MM.1S (cell line): ENCODE data around the gene ARHGAP45.
A peak's percentile ranks its signal among the peaks of the same experiment; 100 is the strongest.

Source experiments
- DNase-seq: peaks from one replicate; pipeline ENCODE4 v3.0.0-alpha.2; 2015
- H2AFZ ChIP-seq: fragments of 300-600 bp; sonication (generic); 2 replicates; pipeline ENCODE4 v1.6.0; 2016; ENCODE audit warnings: antibody characterized with exemption, low read length
- H3F3A ChIP-seq: fragments of 300-600 bp; sonication (generic); 2 replicates; pipeline ENCODE4 v1.6.1; 2016; ENCODE audit warnings: mild to moderate bottlenecking, antibody characterized with exemption, low read length, moderate library complexity, mixed read lengths; ENCODE audit not compliant: insufficient read depth
- H3K27ac ChIP-seq: fragments of 300-600 bp; sonication (generic); 2 replicates; pipeline ENCODE4 v1.5.1; 2016; ENCODE audit warnings: mild to moderate bottlenecking, low read length
- H3K27me3 ChIP-seq: fragments of 300-600 bp; sonication (generic); replicated peaks from 2 replicates; pipeline ENCODE4 v1.6.0; 2016; ENCODE audit warnings: low read length; ENCODE audit not compliant: insufficient read depth
- H3K36me3 ChIP-seq: fragments of 300-600 bp; sonication (generic); replicated peaks from 2 replicates; pipeline ENCODE4 v1.6.1; 2016; ENCODE audit warnings: mild to moderate bottlenecking, low read length, mixed read lengths; ENCODE audit not compliant: insufficient read depth
- H3K4me1 ChIP-seq: fragments of 300-600 bp; sonication (generic); 2 replicates; pipeline ENCODE4 v1.6.1; 2016; ENCODE audit warnings: low read length, mixed read lengths
- H3K4me2 ChIP-seq: fragments of 300-600 bp; sonication (generic); 2 replicates; pipeline ENCODE4 v1.6.0; 2016; ENCODE audit warnings: low read depth, low read length
- H3K4me3 ChIP-seq: fragments of 300-600 bp; sonication (generic); 2 replicates; pipeline ENCODE4 v1.5.1; 2016; ENCODE audit warnings: low read length, mixed read lengths
- H3K79me2 ChIP-seq: fragments of 300-600 bp; sonication (generic); 2 replicates; pipeline ENCODE4 v1.6.1; 2016; ENCODE audit warnings: mixed run types, low read length, mixed read lengths
- H3K9ac ChIP-seq: fragments of 300-600 bp; sonication (generic); 2 replicates; pipeline ENCODE4 v1.6.1; 2016; ENCODE audit warnings: low read length, mixed read lengths
- H3K9me2 ChIP-seq: fragments of 300-600 bp; sonication (generic); replicated peaks from 2 replicates; pipeline ENCODE4 v1.6.1; 2016; ENCODE audit warnings: mild to moderate bottlenecking, low read length, mixed read lengths; ENCODE audit not compliant: insufficient read depth
- H3K9me3 ChIP-seq: fragments of 300-600 bp; sonication (generic); replicated peaks from 2 replicates; pipeline ENCODE4 v1.6.1; 2016; ENCODE audit warnings: mild to moderate bottlenecking, low read length, mixed read lengths; ENCODE audit not compliant: insufficient read depth
- H4K20me1 ChIP-seq: fragments of 300-600 bp; sonication (generic); 2 replicates; pipeline ENCODE4 v1.6.1; 2016; ENCODE audit warnings: mild to moderate bottlenecking, low read length, moderate library complexity, mixed read lengths; ENCODE audit not compliant: insufficient read depth
- CTCF ChIP-seq: fragments of 300-600 bp; sonication (generic); IDR thresholded peaks from 2 replicates; pipeline ENCODE4 v1.5.1; 2016; ENCODE audit warnings: antibody characterized with exemption, low read length, mixed read lengths
- EZH2 ChIP-seq: fragments of 300-600 bp; sonication (generic); optimal IDR thresholded peaks from 2 replicates; pipeline ENCODE3; 2017; ENCODE audit warnings: low read depth, mild to moderate bottlenecking, antibody characterized with exemption, low read length, mixed read lengths
- EZH2phosphoT487 ChIP-seq: fragments of 300-600 bp; sonication (generic); IDR thresholded peaks from 2 replicates; pipeline ENCODE4 v1.6.1; 2018; ENCODE audit warnings: antibody characterized with exemption, low read length

The ARHGAP45 gene

GRCh38 chr19:1101337-1101698 is 34.4 kb downstream of the ARHGAP45 start:
- peaks cover 3% of the 10 kb centered on the region; the same call in 1 of the 2 replicates for H3K4me1 ChIP-seq
- no peak overlapping the region for H2AFZ ChIP-seq
- H3K79me2 ChIP-seq: peaks cover 16% of the 10 kb centered on the region
- H4K20me1 ChIP-seq: no peaks in the 10 kb centered on the region
- H3K27me3 ChIP-seq: no peaks in the 10 kb centered on the region
- no peak for TF ChIP-seq EZH2
- TF ChIP-seq EZH2phosphoT487: no peak
- TF ChIP-seq CTCF: no peak
- no peak overlapping the region for H3K27ac ChIP-seq
- H3K9me2 ChIP-seq: no peaks in the 10 kb centered on the region
- no peak for DNase-seq
- H3F3A ChIP-seq: peaks cover 4% of the 10 kb centered on the region; the same call in 1 of the 2 replicates
- H3K36me3 ChIP-seq: no peaks in the 10 kb centered on the region
- H3K4me2 ChIP-seq: no peak overlapping the region
- H3K9me3 ChIP-seq: no peaks in the 10 kb centered on the region
- H3K4me3 ChIP-seq: no peak overlapping the region
- H3K9ac ChIP-seq: no peak overlapping the region

- no peak for DNase-seq
- TF ChIP-seq EZH2phosphoT487 (no peak), CTCF (no peak), EZH2 (no peak)
- no peak overlapping the region for H3K4me3 ChIP-seq
Observed at GRCh38 chr19:1102407-1103131, 35.6 kb downstream of the ARHGAP45 start.

DNA sequence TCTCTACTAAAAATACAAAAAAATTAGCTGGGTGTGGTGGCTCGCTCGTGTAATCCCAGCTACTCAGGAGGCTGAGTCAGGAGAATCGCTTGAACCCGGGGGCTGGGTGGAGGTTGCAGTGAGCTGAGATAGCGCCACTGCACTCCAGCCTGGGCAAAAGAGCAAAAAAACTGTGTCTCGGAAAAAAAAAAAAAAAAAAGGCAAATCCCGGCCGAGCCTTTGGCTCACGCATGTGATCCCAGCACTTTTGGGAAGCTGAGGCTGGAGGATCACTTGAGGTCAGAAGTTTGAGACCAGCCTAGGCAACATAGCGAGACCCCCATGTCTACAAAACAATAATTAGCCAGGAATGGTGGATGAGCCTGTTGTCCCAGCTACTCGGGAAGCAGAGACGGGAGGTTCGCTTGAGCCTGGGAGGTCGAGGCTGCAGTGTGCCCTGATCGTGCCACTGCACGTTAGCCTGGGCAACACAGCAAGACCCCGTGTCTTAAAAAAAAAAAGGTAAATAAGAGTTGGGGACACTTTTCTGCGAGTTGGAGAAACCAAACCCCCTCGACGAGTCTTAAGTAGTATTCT is 36.3 kb downstream of the ARHGAP45 start:
- Histone ChIP-seq H4K20me1 (no peaks in the 10 kb centered on the region), H3K4me3 (peak overlapping the region; percentile 32), H3K27ac (no peak overlapping the region), H3K9me3 (no peaks in the 10 kb centered on the region), H3K36me3 (no peaks in the 10 kb centered on the region), H3K27me3 (no peaks in the 10 kb centered on the region), H3F3A (peaks cover 7% of the 10 kb centered on the region; the same call in 1 of the 2 replicates), H3K9me2 (no peaks in the 10 kb centered on the region), H3K79me2 (peaks cover 22% of the 10 kb centered on the region), H2AFZ (peak overlapping the region; percentile 52), H3K9ac (peak overlapping the region; percentile 35; the same call in 1 of the 2 replicates), H3K4me1 (peaks cover 3% of the 10 kb centered on the region; the same call in 1 of the 2 replicates), H3K4me2 (peak overlapping the region; percentile 63; the same call in 1 of the 2 replicates)
- TF ChIP-seq CTCF: no peak
- no peak for TF ChIP-seq EZH2phosphoT487
- no peak for TF ChIP-seq EZH2
- no peak for DNase-seq

More at GRCh38 chr19:1102407-1103131, 35.6 kb downstream of the ARHGAP45 start:
- Histone ChIP-seq H4K20me1 (no peaks in the 10 kb centered on the region), H3F3A (peaks cover 7% of the 10 kb centered on the region; the same call in 1 of the 2 replicates), H3K36me3 (no peaks in the 10 kb centered on the region), H3K9me2 (no peaks in the 10 kb centered on the region), H3K27ac (no peak overlapping the region), H2AFZ (no peak overlapping the region), H3K27me3 (no peaks in the 10 kb centered on the region), H3K9ac (no peak overlapping the region), H3K9me3 (no peaks in the 10 kb centered on the region), H3K4me2 (no peak overlapping the region), H3K4me1 (peaks cover 3% of the 10 kb centered on the region; the same call in 1 of the 2 replicates), H3K79me2 (peaks cover 22% of the 10 kb centered on the region)
